IMR-90 (cell line): ENCODE results near the gene CUL1. TPM values are rescaled to one million over a fixed set of nuclear protein-coding genes. Genes with fewer than 3 reads are reported as not detected.

Source experiments
- ATAC-seq: fragments of 200-7000 bp; cut with Tn5 transposase; 2 replicates; pipeline ENCODE4 v1.9.1; 2020; ENCODE audit warnings: low read depth, mild to moderate bottlenecking, moderate library complexity
- BruUV-seq: library from RNA; stranded (reverse); fragments of 400-500 nt; replicated peaks from 2 replicates; lab custom pipeline; 2021; lab: Mats Ljungman, UMichigan
- CTCF ChIA-PET: fragments of 300-600 bp; formaldehyde crosslinking; extraction: SDS; loops from one replicate; lab custom pipeline; 2021; ENCODE audit warnings: antibody characterized with exemption; lab: Yijun Ruan, JAX
- POLR2A ChIA-PET: fragments of 300-600 bp; sonication (Branson Sonifier 250); formaldehyde crosslinking; loops from one replicate; lab custom pipeline; 2022; ENCODE audit warnings: antibody characterized with exemption; ENCODE audit not compliant: unreplicated experiment; lab: Charles Lee
- DNase-seq: peaks from one replicate; pipeline ENCODE4 v3.0.0; 2013
- H2AFZ ChIP-seq: replicated peaks from 2 replicates; pipeline ENCODE3; 2013; ENCODE audit warnings: low read length, mild to moderate bottlenecking; ENCODE audit not compliant: poor library complexity
- H2AK5ac ChIP-seq: 2 replicates; pipeline ENCODE4 v1.6.1; 2013; ENCODE audit warnings: low read depth, low read length, inconsistent platforms
- H2AK9ac ChIP-seq: replicated peaks from 2 replicates; pipeline ENCODE3; 2013; ENCODE audit warnings: mild to moderate bottlenecking, low read depth, low read length, moderate library complexity; ENCODE audit not compliant: poor library complexity
- H2BK120ac ChIP-seq: 2 replicates; pipeline ENCODE4 v1.6.1; 2013; ENCODE audit warnings: low read depth, low read length, inconsistent platforms
- H2BK15ac ChIP-seq: 3 replicates; pipeline ENCODE4 v1.6.1; 2013; ENCODE audit warnings: low read depth, low read length, inconsistent platforms
- H2BK20ac ChIP-seq: 2 replicates; pipeline ENCODE4 v1.6.1; 2013; ENCODE audit warnings: low read depth, mild to moderate bottlenecking, inconsistent platforms, low read length, moderate library complexity
- H2BK5ac ChIP-seq: 2 replicates; pipeline ENCODE4 v1.6.1; 2013; ENCODE audit warnings: mild to moderate bottlenecking, low read depth, low read length, inconsistent platforms; ENCODE audit not compliant: poor library complexity, severe bottlenecking
- H3K14ac ChIP-seq: replicated peaks from 2 replicates; pipeline ENCODE4 v1.6.1; 2013; ENCODE audit warnings: low read depth, low read length, inconsistent platforms
- H3K18ac ChIP-seq: 2 replicates; pipeline ENCODE4 v1.6.1; 2013; ENCODE audit warnings: low read depth, low read length, control low read depth
- H3K23ac ChIP-seq: 2 replicates; pipeline ENCODE4 v1.6.1; 2013; ENCODE audit warnings: low read depth, low read length, inconsistent platforms
- H3K27ac ChIP-seq: 2 replicates; pipeline ENCODE4 v1.5.1; 2013; ENCODE audit warnings: mild to moderate bottlenecking, control low read depth, low read length; ENCODE audit not compliant: insufficient read depth
- H3K27me3 ChIP-seq: 2 replicates; pipeline ENCODE4 v1.6.1; 2013; ENCODE audit warnings: low read length; ENCODE audit not compliant: control insufficient read depth, insufficient read depth
- H3K36me3 ChIP-seq: 2 replicates; pipeline ENCODE4 v1.6.1; 2013; ENCODE audit warnings: low read length, mixed read lengths; ENCODE audit not compliant: control insufficient read depth, insufficient read depth
- H3K4ac ChIP-seq: 2 replicates; pipeline ENCODE4 v1.6.1; 2013; ENCODE audit warnings: low read depth, low read length, inconsistent platforms
- H3K4me1 ChIP-seq: 2 replicates; pipeline ENCODE4 v1.6.1; 2013; ENCODE audit warnings: low read length, mixed read lengths; ENCODE audit not compliant: control insufficient read depth, insufficient read depth
- H3K4me2 ChIP-seq: 2 replicates; pipeline ENCODE4 v1.6.1; 2013; ENCODE audit warnings: low read depth, mild to moderate bottlenecking, control low read depth, low read length, moderate library complexity
- H3K4me3 ChIP-seq: 2 replicates; pipeline ENCODE4 v1.5.1; 2013; ENCODE audit warnings: low read depth, mild to moderate bottlenecking, control low read depth, low read length, moderate library complexity; ENCODE audit not compliant: insufficient read depth
- H3K56ac ChIP-seq: 2 replicates; pipeline ENCODE4 v1.6.1; 2013; ENCODE audit warnings: low read length, inconsistent platforms; ENCODE audit not compliant: insufficient read depth; ENCODE audit errors: extremely low read depth
- H3K79me1 ChIP-seq, 2 experiments: 2 replicates each; pipeline ENCODE4 v1.6.1; 2013; ENCODE audit warnings: low read length in 2 of 2, inconsistent platforms in 1 of 2, low read depth in 1 of 2
- H3K9ac ChIP-seq: 2 replicates; pipeline ENCODE4 v1.6.1; 2013; ENCODE audit warnings: low read depth, low read length, control low read depth
- H3K9me1 ChIP-seq: 2 replicates; pipeline ENCODE4 v1.6.1; 2013; ENCODE audit warnings: low read length, inconsistent platforms; ENCODE audit not compliant: insufficient read depth
- H3K9me3 ChIP-seq: 2 replicates; pipeline ENCODE4 v1.6.1; 2013; ENCODE audit warnings: low read length; ENCODE audit not compliant: control insufficient read depth, insufficient read depth
- H4K20me1 ChIP-seq: 2 replicates; pipeline ENCODE4 v1.6.1; 2013; ENCODE audit warnings: low read length, inconsistent platforms; ENCODE audit not compliant: insufficient read depth
- H4K5ac ChIP-seq: 2 replicates; pipeline ENCODE4 v1.6.1; 2013; ENCODE audit warnings: mild to moderate bottlenecking, low read depth, low read length, control low read depth
- H4K8ac ChIP-seq, 2 experiments: 2 replicates each; pipeline ENCODE4 v1.6.1; 2013; ENCODE audit warnings: low read depth in 2 of 2, low read length in 2 of 2, control low read depth in 1 of 2, inconsistent platforms in 1 of 2
- H4K91ac ChIP-seq: 2 replicates; pipeline ENCODE4 v1.6.1; 2013; ENCODE audit warnings: low read depth, low read length, inconsistent platforms; ENCODE audit not compliant: insufficient read depth
- CEBPB ChIP-seq: IDR thresholded peaks from 2 replicates; pipeline ENCODE4 v1.6.1; 2012; ENCODE audit warnings: low read depth, low read length, improper control_type of control experiment
- MAZ ChIP-seq: IDR thresholded peaks from 2 replicates; pipeline ENCODE4 v1.6.1; 2012; ENCODE audit warnings: low read depth, mild to moderate bottlenecking, low read length, improper control_type of control experiment, moderate library complexity, borderline replicate concordance
- USF2 ChIP-seq: fragments of 150-350 bp; IDR thresholded peaks from 2 replicates; pipeline ENCODE4 v1.6.1; 2017; ENCODE audit warnings: mild to moderate bottlenecking, antibody characterized with exemption, low read length, low read depth
- WGBS, 2 experiments: methylation state at CpG; one replicate each; pipeline versions ENCODE4 v1.1.5 to v1.1.7; 2013; ENCODE audit warnings: missing lambda C conversion rate in 2 of 2; ENCODE audit not compliant: insufficient read length in 1 of 2; ENCODE audit errors: extremely low coverage in 2 of 2; 5-methylcytosine and 5-hydroxymethylcytosine counted together
- dilution Hi-C: fragments of 300-500 bp; cut with HindIII; formaldehyde crosslinking; loops from one replicate; pipeline ENCODE4 v1.14.3; 2018; ENCODE audit warnings: low sequenced_read_pairs; ENCODE audit not compliant: unreplicated experiment
- in situ Hi-C: fragments of 300-500 bp; cut with MboI; formaldehyde crosslinking; loops from 3 replicates; pipeline ENCODE4 v1.14.3; 2019; ENCODE audit warnings: low sequenced_read_pairs, inconsistent platforms, mixed read lengths
- intact Hi-C: fragments of 100-400 bp; cut with micrococcal nuclease; formaldehyde crosslinking; loops from 2 replicates; pipeline ENCODE4 v1.10.0; 2022
- polyA plus RNA-seq, 3 experiments: library from polyadenylated mRNA; depleted of rRNA; stranded (reverse); fragments of >200 nt; gene quantifications; 2 replicates each; pipeline ENCODE4 v1.2.3, GENCODE V29; 2012; ENCODE audit warnings: low replicate concordance in 1 of 3
- total RNA-seq: library from RNA; depleted of rRNA; stranded (reverse); fragments of >200 nt; gene quantifications from 2 replicates; pipeline ENCODE4 v1.2.3, GENCODE V29; 2012
- TF ChIP-seq, protein P1 (sequence below): conservative IDR thresholded peaks from 2 replicates; pipeline ENCODE4 v1.5.1; 2012; ENCODE audit warnings: mild to moderate bottlenecking, low read depth, low read length, improper control_type of control experiment

CUL1 gene
- total and polyA plus RNA-seq, 2 of the 4 experiments (the other 2 are of a cell fraction) = 44.0 to 46.2 TPM

- H3K9me1 ChIP-seq = peaks cover 6% of the 10 kb centered on the region
- H2BK5ac ChIP-seq = no peak overlapping the region
- H2BK15ac ChIP-seq = no peak overlapping the region
- intact Hi-C loops (no loop called here), dilution Hi-C loops (no loop called here), in situ Hi-C loops (no loop called here)
- no CpG with 5 or more reads among the region's 1 CpG for WGBS, 2 experiments
- H3K18ac ChIP-seq = no peak overlapping the region
- H3K27me3 ChIP-seq = no peaks in the 10 kb centered on the region
- H2AK5ac ChIP-seq = no peak overlapping the region
- H3K14ac ChIP-seq = no peak overlapping the region
- no TSS peak for BruUV-seq
- H4K5ac ChIP-seq = no peak overlapping the region
- ATAC-seq (no peak), DNase-seq (no peak)
- H3K4me2 ChIP-seq = no peak overlapping the region
- H3K4ac ChIP-seq = no peak overlapping the region
- no peak overlapping the region for H3K23ac ChIP-seq
- TF ChIP-seq, protein P1, sequence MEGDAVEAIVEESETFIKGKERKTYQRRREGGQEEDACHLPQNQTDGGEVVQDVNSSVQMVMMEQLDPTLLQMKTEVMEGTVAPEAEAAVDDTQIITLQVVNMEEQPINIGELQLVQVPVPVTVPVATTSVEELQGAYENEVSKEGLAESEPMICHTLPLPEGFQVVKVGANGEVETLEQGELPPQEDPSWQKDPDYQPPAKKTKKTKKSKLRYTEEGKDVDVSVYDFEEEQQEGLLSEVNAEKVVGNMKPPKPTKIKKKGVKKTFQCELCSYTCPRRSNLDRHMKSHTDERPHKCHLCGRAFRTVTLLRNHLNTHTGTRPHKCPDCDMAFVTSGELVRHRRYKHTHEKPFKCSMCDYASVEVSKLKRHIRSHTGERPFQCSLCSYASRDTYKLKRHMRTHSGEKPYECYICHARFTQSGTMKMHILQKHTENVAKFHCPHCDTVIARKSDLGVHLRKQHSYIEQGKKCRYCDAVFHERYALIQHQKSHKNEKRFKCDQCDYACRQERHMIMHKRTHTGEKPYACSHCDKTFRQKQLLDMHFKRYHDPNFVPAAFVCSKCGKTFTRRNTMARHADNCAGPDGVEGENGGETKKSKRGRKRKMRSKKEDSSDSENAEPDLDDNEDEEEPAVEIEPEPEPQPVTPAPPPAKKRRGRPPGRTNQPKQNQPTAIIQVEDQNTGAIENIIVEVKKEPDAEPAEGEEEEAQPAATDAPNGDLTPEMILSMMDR = no peak
- TF ChIP-seq USF2 (no peak), MAZ (no peak), CEBPB (no peak)
- H2AK9ac ChIP-seq = no peak overlapping the region
- H4K91ac ChIP-seq = no peak overlapping the region
- H2BK120ac ChIP-seq = no peak overlapping the region
- H3K4me1 ChIP-seq = peaks cover 5% of the 10 kb centered on the region
- H3K27ac ChIP-seq = no peak overlapping the region
- no peak overlapping the region for H3K56ac ChIP-seq
- POLR2A ChIA-PET = no interaction called here
- peaks cover 44 to 49% of the 10 kb centered on the region in 2 experiments for H3K79me1 ChIP-seq
- H3K9me3 ChIP-seq = no peaks in the 10 kb centered on the region
- no peak overlapping the region for H4K8ac ChIP-seq
- no peak overlapping the region for H2AFZ ChIP-seq
- peaks cover 5% of the 10 kb centered on the region; the same call in 1 of the 2 replicates for H4K20me1 ChIP-seq
- no peak overlapping the region for H3K9ac ChIP-seq
- CTCF ChIA-PET = interaction anchor here (1.0 to 1.8 kb wide), 2 partner anchors 10 to 16 kb away, joined by 3 to 5 read pairs; no protein-coding TSS in a partner anchor
- H2BK20ac ChIP-seq = no peak overlapping the region
- no peak overlapping the region for H3K4me3 ChIP-seq
- H3K36me3 ChIP-seq = peaks cover 22% of the 10 kb centered on the region
These were observed 75.8 kb downstream of the CUL1 start for GRCh38 chr7:148774471-148774870.
